ENCODE measurements around the gene MDM2. TPM values are rescaled to one million over a fixed set of nuclear protein-coding genes. Genes with fewer than 3 reads are reported as not detected.

Gene MDM2
- total and polyA plus RNA-seq, 9 of the 15 experiments (the other 6 are each of a cell fraction or from before 2014, with no cell fraction given): 13.6 to 100 (median 49.0) TPM

- TF ChIP-seq ZNF589 (CRISPR knock-in tag; IDR thresholded peaks at IDR 0.05; ENCODE audit: low read depth) (peak; percentile 8), CBX1 (IDR thresholded peaks at IDR 0.05; ENCODE audit: low read depth) (no peak), MED1 (CRISPR knock-in tag; IDR thresholded peaks at IDR 0.05; ENCODE audit: borderline replicate concordance) (no peak), BACH1 (tag; IDR thresholded peaks at IDR 0.05) (peak; percentile 69; the same call in 1 of the 2 replicates), PHB2 (IDR thresholded peaks at IDR 0.05; ENCODE audit: low read depth) (no peak), MNT (conservative IDR thresholded peaks at IDR 0.05) (peak in 1 of 2 experiments; percentile 63; a peak in 2 of 4 replicates), RFX5 (IDR thresholded peaks at IDR 0.05; ENCODE audit: low read depth, low read length) (no peak), RBM17 (IDR thresholded peaks at IDR 0.05; ENCODE audit: borderline replicate concordance, low read depth, low read length) (no peak), CTCFL (IDR thresholded peaks at IDR 0.05; ENCODE audit: borderline replicate concordance, insufficient read depth, low read depth, low read length, poor library complexity, severe bottlenecking) (no peak), ZNF277 (CRISPR knock-in tag; IDR thresholded peaks at IDR 0.05; ENCODE audit: borderline replicate concordance) (no peak), POLR2H (tag; IDR thresholded peaks at IDR 0.05; ENCODE audit: low read depth) (no peak), MYC (IDR thresholded peaks at IDR 0.05; ENCODE audit: low read depth, low read length) (no peak), MYC (CRISPR knock-in tag; IDR thresholded peaks at IDR 0.05; ENCODE audit: borderline replicate concordance, low read depth) (no peak), CBX3 (IDR thresholded peaks at IDR 0.05; ENCODE audit: borderline replicate concordance in 1 of 2, low read length in 2 of 2) (peak in 1 of 2 experiments; percentile 21; a peak in 1 of 3 replicates), EGR1 (conservative IDR thresholded peaks at IDR 0.05) (peak; percentile 22; the same call in 1 of the 2 replicates), RBM39 (optimal IDR thresholded peaks at IDR 0.05; ENCODE audit: low read depth, low read length) (no peak), MCM3 (IDR thresholded peaks at IDR 0.05) (no peak), RBM34 (IDR thresholded peaks at IDR 0.05; ENCODE audit: borderline replicate concordance, insufficient read depth, low read length) (no peak), IFI16 (CRISPR knock-in tag; IDR thresholded peaks at IDR 0.05) (no peak), RBFOX2 (IDR thresholded peaks at IDR 0.05; ENCODE audit: low read depth, low read length) (peak; percentile 88)
- TF ChIP-seq, protein P1, sequence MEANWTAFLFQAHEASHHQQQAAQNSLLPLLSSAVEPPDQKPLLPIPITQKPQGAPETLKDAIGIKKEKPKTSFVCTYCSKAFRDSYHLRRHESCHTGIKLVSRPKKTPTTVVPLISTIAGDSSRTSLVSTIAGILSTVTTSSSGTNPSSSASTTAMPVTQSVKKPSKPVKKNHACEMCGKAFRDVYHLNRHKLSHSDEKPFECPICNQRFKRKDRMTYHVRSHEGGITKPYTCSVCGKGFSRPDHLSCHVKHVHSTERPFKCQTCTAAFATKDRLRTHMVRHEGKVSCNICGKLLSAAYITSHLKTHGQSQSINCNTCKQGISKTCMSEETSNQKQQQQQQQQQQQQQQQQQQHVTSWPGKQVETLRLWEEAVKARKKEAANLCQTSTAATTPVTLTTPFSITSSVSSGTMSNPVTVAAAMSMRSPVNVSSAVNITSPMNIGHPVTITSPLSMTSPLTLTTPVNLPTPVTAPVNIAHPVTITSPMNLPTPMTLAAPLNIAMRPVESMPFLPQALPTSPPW (CRISPR knock-in tag; IDR thresholded peaks at IDR 0.05): no peak
Measured at GRCh38 chr12:68808388-68809189, 612 bp downstream of the MDM2 start (continued).

All from K562 (cell line).